Loucy (cell line): ENCODE measurements around the gene CACNB3.

Source experiments
- H2AFZ ChIP-seq: fragments of 200-600 bp; sonication (generic); 2 replicates; pipeline ENCODE4 v1.6.0; 2016; ENCODE audit warnings: antibody characterized with exemption, mild to moderate bottlenecking, low read length, moderate library complexity
- H3F3A ChIP-seq: fragments of 200-600 bp; 2 replicates; pipeline ENCODE4 v1.6.0; 2016; ENCODE audit warnings: antibody characterized with exemption, low read depth, mild to moderate bottlenecking
- H3K27me3 ChIP-seq: fragments of 200-600 bp; sonication (generic); 2 replicates; pipeline ENCODE4 v1.6.1; 2014; ENCODE audit warnings: low read length, mild to moderate bottlenecking; ENCODE audit not compliant: insufficient read depth, poor library complexity, severe bottlenecking
- H3K36me3 ChIP-seq: fragments of 200-600 bp; sonication (generic); 2 replicates; pipeline ENCODE4 v1.6.1; 2016; ENCODE audit warnings: low read length; ENCODE audit not compliant: insufficient read depth
- H3K4me1 ChIP-seq: fragments of 200-600 bp; sonication (generic); 2 replicates; pipeline ENCODE4 v1.5.1; 2014; ENCODE audit warnings: low read length, mild to moderate bottlenecking; ENCODE audit not compliant: insufficient read depth, poor library complexity, severe bottlenecking
- H3K4me2 ChIP-seq: fragments of 200-600 bp; sonication (generic); 2 replicates; pipeline ENCODE4 v1.6.0; 2014; ENCODE audit warnings: antibody characterized with exemption, low read length, low read depth, mild to moderate bottlenecking; ENCODE audit not compliant: poor library complexity, severe bottlenecking
- H3K4me3 ChIP-seq: fragments of 200-600 bp; sonication (generic); 2 replicates; pipeline ENCODE4 v1.5.1; 2014; ENCODE audit warnings: low read length, mild to moderate bottlenecking, mixed read lengths; ENCODE audit not compliant: poor library complexity, severe bottlenecking
- H3K79me2 ChIP-seq: fragments of 200-600 bp; sonication (generic); 2 replicates; pipeline ENCODE4 v1.6.1; 2014; ENCODE audit warnings: low read length; ENCODE audit not compliant: insufficient read depth
- H3K9ac ChIP-seq: fragments of 200-600 bp; sonication (generic); 2 replicates; pipeline ENCODE4 v1.6.0; 2014; ENCODE audit warnings: mild to moderate bottlenecking, low read depth, low read length, moderate library complexity; ENCODE audit not compliant: poor library complexity, severe bottlenecking
- H3K9me2 ChIP-seq: fragments of 200-600 bp; sonication (generic); replicated peaks from 2 replicates; pipeline ENCODE4 v1.6.1; 2016; ENCODE audit warnings: low read depth, low read length, mixed read lengths
- H3K9me3 ChIP-seq: fragments of 200-600 bp; sonication (generic); 2 replicates; pipeline ENCODE4 v1.6.1; 2014; ENCODE audit warnings: mild to moderate bottlenecking, antibody characterized with exemption, low read length, low read depth; ENCODE audit not compliant: insufficient read depth
- H4K20me1 ChIP-seq: fragments of 200-600 bp; sonication (generic); 2 replicates; pipeline ENCODE4 v1.6.0; 2014; ENCODE audit warnings: antibody characterized with exemption, low read length, mild to moderate bottlenecking; ENCODE audit not compliant: insufficient read depth, poor library complexity, severe bottlenecking
- EZH2phosphoT487 ChIP-seq: fragments of 200-600 bp; IDR thresholded peaks from 2 replicates; pipeline ENCODE4 v1.6.1; 2018; ENCODE audit warnings: antibody characterized with exemption, mild to moderate bottlenecking, moderate library complexity, borderline replicate concordance
- TF ChIP-seq, protein P1 (sequence below): fragments of 200-600 bp; sonication (generic); conservative IDR thresholded peaks from 2 replicates; pipeline ENCODE4 v1.5.1; 2014; ENCODE audit warnings: mild to moderate bottlenecking, antibody characterized with exemption, low read length

CACNB3 gene

GRCh38 chr12:48826209-48826855 lies 8.0 kb downstream of the CACNB3 start:
- Histone ChIP-seq H3F3A (no peaks in the 10 kb centered on the region), H2AFZ (no peak overlapping the region), H3K9me3 (no peaks in the 10 kb centered on the region), H3K36me3 (peaks cover 37% of the 10 kb centered on the region; the same call in 1 of the 2 replicates), H3K27me3 (no peaks in the 10 kb centered on the region), H3K9me2 (no peaks in the 10 kb centered on the region), H3K79me2 (no peaks in the 10 kb centered on the region), H3K4me1 (no peaks in the 10 kb centered on the region), H3K4me3 (no peak overlapping the region), H3K9ac (no peak overlapping the region), H4K20me1 (no peaks in the 10 kb centered on the region), H3K4me2 (no peak overlapping the region)
- no peak for TF ChIP-seq EZH2phosphoT487
- TF ChIP-seq, protein P1, sequence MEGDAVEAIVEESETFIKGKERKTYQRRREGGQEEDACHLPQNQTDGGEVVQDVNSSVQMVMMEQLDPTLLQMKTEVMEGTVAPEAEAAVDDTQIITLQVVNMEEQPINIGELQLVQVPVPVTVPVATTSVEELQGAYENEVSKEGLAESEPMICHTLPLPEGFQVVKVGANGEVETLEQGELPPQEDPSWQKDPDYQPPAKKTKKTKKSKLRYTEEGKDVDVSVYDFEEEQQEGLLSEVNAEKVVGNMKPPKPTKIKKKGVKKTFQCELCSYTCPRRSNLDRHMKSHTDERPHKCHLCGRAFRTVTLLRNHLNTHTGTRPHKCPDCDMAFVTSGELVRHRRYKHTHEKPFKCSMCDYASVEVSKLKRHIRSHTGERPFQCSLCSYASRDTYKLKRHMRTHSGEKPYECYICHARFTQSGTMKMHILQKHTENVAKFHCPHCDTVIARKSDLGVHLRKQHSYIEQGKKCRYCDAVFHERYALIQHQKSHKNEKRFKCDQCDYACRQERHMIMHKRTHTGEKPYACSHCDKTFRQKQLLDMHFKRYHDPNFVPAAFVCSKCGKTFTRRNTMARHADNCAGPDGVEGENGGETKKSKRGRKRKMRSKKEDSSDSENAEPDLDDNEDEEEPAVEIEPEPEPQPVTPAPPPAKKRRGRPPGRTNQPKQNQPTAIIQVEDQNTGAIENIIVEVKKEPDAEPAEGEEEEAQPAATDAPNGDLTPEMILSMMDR, result no peak

DNA sequence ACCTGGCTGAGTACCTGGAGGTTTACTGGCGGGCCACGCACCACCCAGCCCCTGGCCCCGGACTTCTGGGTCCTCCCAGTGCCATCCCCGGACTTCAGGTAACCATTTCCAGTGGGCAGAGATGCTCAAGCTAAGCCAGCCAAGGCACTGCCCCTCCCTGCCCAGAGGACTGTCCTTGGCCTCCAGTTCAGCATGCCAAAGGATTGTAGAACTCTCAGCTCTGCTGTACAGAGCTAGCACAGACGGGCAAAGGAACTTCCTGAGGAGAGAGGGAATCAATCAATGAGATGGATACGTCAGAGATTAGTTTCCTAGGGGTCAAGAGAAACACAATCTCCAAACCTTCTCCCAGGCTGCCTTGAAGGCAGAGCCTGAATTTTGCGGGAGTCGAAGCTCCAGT lies 8.7 kb downstream of the CACNB3 start:
- H3K9me2 ChIP-seq, result no peaks in the 10 kb centered on the region
- TF ChIP-seq EZH2phosphoT487, result no peak
- TF ChIP-seq, protein P1, result no peak
- no peaks in the 10 kb centered on the region for H3K27me3 ChIP-seq
- H3K36me3 ChIP-seq, result peaks cover 44% of the 10 kb centered on the region; the same call in 1 of the 2 replicates
- no peaks in the 10 kb centered on the region for H3F3A ChIP-seq
- no peaks in the 10 kb centered on the region for H3K79me2 ChIP-seq
- H3K4me2 ChIP-seq, result no peak overlapping the region
- no peaks in the 10 kb centered on the region for H4K20me1 ChIP-seq
- H3K4me1 ChIP-seq, result no peaks in the 10 kb centered on the region
- no peak overlapping the region for H3K4me3 ChIP-seq
- no peak overlapping the region for H3K9ac ChIP-seq
- no peak overlapping the region for H2AFZ ChIP-seq
- H3K9me3 ChIP-seq, result no peaks in the 10 kb centered on the region

DNA sequence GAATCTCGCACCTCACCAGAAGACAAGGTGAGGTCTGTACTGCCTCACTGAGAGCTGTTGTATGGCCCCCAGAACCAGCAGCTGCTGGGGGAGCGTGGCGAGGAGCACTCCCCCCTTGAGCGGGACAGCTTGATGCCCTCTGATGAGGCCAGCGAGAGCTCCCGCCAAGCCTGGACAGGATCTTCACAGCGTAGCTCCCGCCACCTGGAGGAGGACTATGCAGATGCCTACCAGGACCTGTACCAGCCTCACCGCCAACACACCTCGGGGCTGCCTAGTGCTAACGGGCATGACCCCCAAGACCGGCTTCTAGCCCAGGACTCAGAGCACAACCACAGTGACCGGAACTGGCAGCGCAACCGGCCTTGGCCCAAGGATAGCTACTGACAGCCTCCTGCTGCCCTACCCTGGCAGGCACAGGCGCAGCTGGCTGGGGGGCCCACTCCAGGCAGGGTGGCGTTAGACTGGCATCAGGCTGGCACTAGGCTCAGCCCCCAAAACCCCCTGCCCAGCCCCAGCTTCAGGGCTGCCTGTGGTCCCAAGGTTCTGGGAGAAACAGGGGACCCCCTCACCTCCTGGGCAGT lies 9.3 kb downstream of the CACNB3 start:
- TF ChIP-seq, protein P1, result no peak
- no peak for TF ChIP-seq EZH2phosphoT487
- Histone ChIP-seq H4K20me1 (no peaks in the 10 kb centered on the region), H3K4me3 (no peak overlapping the region)

More for the DNA sequence above, 9.3 kb downstream of the CACNB3 start:
- Histone ChIP-seq H3K27me3 (no peaks in the 10 kb centered on the region), H3F3A (no peaks in the 10 kb centered on the region), H3K4me1 (no peaks in the 10 kb centered on the region), H3K9me3 (no peaks in the 10 kb centered on the region), H2AFZ (no peak overlapping the region), H3K9ac (no peak overlapping the region), H3K9me2 (no peaks in the 10 kb centered on the region), H3K4me2 (no peak overlapping the region), H3K79me2 (no peaks in the 10 kb centered on the region), H3K36me3 (peaks cover 50% of the 10 kb centered on the region; the same call in 1 of the 2 replicates)
